Testis (tissue), 2 donors: Measurements from ENCODE around the gene P3H1.

Source experiments
- POLR2A ChIP-seq: fragments of 450-650 bp; IDR thresholded peaks from one replicate; pipeline ENCODE4 v1.6.1; 2017; ENCODE audit warnings: antibody characterized with exemption, mild to moderate bottlenecking, moderate library complexity
- TF ChIP-seq, protein P1 (sequence below), 3 experiments: fragments of 450-650 bp in 2 of 3; fragments of 200-600 bp in 1 of 3; sonication (generic) in 1 of 3; IDR thresholded peaks; one replicate each; pipeline ENCODE4 v1.5.1; 2016 to 2019; ENCODE audit warnings: antibody characterized with exemption in 3 of 3, mild to moderate bottlenecking in 2 of 3, moderate library complexity in 1 of 3

DNA sequence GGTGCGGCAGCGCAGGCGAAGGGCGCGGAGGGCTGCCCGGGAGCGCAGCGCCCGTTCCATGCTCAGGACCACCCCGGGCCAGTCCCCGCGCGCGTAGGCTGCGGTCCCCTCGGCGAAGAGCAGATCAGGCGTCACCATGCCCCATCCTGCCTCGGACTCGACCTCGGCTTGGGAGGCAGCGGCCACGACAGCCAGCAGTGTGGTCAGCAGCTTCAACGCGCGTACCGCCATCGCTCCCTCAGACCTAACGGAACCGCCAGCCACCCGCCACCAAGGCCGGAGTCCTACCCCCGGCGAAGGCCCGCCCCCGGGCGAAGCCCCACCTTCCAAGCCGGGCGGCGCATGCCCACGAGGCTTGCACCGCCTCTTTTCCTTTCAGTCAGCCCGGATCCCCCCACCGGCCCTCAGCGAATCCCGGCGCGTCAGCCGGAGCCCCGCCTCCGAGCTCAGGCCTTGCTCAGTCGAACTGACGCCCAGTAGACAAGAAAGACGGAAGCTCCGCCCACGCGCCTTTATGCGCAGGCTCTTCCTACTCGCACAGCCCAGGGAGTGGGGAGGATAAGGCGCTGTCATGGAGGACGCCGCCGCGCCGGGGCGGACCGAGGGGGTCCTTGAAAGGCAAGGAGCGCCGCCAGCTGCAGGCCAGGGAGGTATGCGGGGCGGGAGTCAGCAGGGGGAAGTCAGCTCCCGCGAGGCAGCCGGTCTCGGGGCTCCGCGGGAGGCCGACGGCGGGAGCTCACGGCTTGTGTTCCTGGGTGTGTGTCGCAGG lies at the start of gene P3H1, which contains the start of gene C1orf50:
- TF ChIP-seq, protein P1, sequence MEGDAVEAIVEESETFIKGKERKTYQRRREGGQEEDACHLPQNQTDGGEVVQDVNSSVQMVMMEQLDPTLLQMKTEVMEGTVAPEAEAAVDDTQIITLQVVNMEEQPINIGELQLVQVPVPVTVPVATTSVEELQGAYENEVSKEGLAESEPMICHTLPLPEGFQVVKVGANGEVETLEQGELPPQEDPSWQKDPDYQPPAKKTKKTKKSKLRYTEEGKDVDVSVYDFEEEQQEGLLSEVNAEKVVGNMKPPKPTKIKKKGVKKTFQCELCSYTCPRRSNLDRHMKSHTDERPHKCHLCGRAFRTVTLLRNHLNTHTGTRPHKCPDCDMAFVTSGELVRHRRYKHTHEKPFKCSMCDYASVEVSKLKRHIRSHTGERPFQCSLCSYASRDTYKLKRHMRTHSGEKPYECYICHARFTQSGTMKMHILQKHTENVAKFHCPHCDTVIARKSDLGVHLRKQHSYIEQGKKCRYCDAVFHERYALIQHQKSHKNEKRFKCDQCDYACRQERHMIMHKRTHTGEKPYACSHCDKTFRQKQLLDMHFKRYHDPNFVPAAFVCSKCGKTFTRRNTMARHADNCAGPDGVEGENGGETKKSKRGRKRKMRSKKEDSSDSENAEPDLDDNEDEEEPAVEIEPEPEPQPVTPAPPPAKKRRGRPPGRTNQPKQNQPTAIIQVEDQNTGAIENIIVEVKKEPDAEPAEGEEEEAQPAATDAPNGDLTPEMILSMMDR (IDR thresholded peaks at IDR 0.05): no peak
- TF ChIP-seq POLR2A: peak; percentile 88
